Upper lobe of left lung (tissue), 4 donors: ENCODE results near the gene ENTR1.

ENCODE experiments used
- POLR2A ChIP-seq, 4 donors: fragments of 450-650 bp; IDR thresholded peaks; one replicate each; pipeline ENCODE4 v1.5.1; 2016 to 2017; ENCODE audit warnings: antibody characterized with exemption in 4 of 4, mild to moderate bottlenecking in 2 of 4
- POLR2AphosphoS5 ChIP-seq, 2 donors: sonication (generic); formaldehyde crosslinking; IDR thresholded peaks; one replicate each; pipeline ENCODE4 v1.5.1; 2017; ENCODE audit warnings: antibody characterized with exemption in 2 of 2
- TF ChIP-seq, protein P1 (sequence below), 6 experiments: fragments of 450-650 bp in 4 of 6; fragments of 200-600 bp in 2 of 6; sonication (generic) in 2 of 6; IDR thresholded peaks; one replicate each; pipeline ENCODE4 v1.5.1; 2016 to 2019; ENCODE audit warnings: antibody characterized with exemption in 6 of 6

DNA sequence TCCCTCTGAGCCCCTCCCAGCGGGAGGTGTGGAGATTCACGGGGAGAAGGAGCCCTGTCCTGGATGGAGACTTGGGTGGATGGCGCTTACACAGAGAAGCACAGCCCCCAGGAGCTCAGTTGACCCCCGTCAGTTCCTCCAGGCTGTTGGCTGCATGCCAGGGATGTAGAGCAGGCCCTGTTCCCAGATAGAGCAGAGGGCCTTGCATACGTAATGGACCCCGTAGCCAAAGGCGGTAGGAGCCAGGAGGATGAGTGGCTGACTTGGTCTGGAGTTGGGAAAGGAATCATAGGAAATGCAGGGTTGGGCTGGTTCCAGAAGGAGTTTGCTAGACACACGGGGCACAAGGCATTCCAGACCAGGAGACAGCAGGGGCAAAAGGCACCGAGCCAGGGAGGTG, 2.5 kb upstream of the ENTR1 start:
- TF ChIP-seq, protein P1, sequence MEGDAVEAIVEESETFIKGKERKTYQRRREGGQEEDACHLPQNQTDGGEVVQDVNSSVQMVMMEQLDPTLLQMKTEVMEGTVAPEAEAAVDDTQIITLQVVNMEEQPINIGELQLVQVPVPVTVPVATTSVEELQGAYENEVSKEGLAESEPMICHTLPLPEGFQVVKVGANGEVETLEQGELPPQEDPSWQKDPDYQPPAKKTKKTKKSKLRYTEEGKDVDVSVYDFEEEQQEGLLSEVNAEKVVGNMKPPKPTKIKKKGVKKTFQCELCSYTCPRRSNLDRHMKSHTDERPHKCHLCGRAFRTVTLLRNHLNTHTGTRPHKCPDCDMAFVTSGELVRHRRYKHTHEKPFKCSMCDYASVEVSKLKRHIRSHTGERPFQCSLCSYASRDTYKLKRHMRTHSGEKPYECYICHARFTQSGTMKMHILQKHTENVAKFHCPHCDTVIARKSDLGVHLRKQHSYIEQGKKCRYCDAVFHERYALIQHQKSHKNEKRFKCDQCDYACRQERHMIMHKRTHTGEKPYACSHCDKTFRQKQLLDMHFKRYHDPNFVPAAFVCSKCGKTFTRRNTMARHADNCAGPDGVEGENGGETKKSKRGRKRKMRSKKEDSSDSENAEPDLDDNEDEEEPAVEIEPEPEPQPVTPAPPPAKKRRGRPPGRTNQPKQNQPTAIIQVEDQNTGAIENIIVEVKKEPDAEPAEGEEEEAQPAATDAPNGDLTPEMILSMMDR (IDR thresholded peaks at IDR 0.05), result no peak
- TF ChIP-seq POLR2AphosphoS5 (IDR thresholded peaks at IDR 0.05), result no peak
- TF ChIP-seq POLR2A (IDR thresholded peaks at IDR 0.05), result no peak
